Keratinocyte (primary cell): Measurements from ENCODE around the gene GTF2H1. TPM values are rescaled to one million over a fixed set of nuclear protein-coding genes. Genes with fewer than 3 reads are reported as not detected.

ENCODE experiments used
- DNase-seq: peaks from one replicate; pipeline ENCODE4 v3.0.0-alpha.2; 2011; ENCODE audit warnings: low read depth, missing footprints, low spot score
- FAIRE-seq: peaks from 2 replicates; lab custom pipeline; 2011; peaks lifted over from hg19 to GRCh38; lab: Jason Lieb, UNC
- H2AFZ ChIP-seq: 2 replicates; pipeline ENCODE4 v1.6.0; 2012; ENCODE audit warnings: low read length, control low read depth, inconsistent platforms; ENCODE audit not compliant: control insufficient read depth
- H3K27ac ChIP-seq: 2 replicates; pipeline ENCODE4 v1.5.1; 2011; ENCODE audit warnings: low read length; ENCODE audit not compliant: control insufficient read depth, insufficient read depth
- H3K27me3 ChIP-seq: 3 replicates; pipeline ENCODE4 v1.6.0; 2011; ENCODE audit warnings: low read length; ENCODE audit not compliant: control insufficient read depth, insufficient read depth; ENCODE audit errors: extremely low read depth
- H3K36me3 ChIP-seq, 2 experiments: 2 replicates in 1 of 2; 3 replicates in 1 of 2; pipeline ENCODE4 v1.5.1; 2011; ENCODE audit warnings: low read length in 2 of 2, mild to moderate bottlenecking in 1 of 2; ENCODE audit not compliant: control insufficient read depth in 2 of 2, insufficient read depth in 2 of 2; ENCODE audit errors: extremely low read depth in 1 of 2
- H3K4me1 ChIP-seq: 3 replicates; pipeline ENCODE4 v1.5.1; 2011; ENCODE audit warnings: low read length; ENCODE audit not compliant: control insufficient read depth, insufficient read depth; ENCODE audit errors: extremely low read depth
- H3K4me2 ChIP-seq: 3 replicates; pipeline ENCODE4 v1.6.0; 2011; ENCODE audit warnings: low read depth, low read length; ENCODE audit not compliant: control insufficient read depth, insufficient read depth; ENCODE audit errors: extremely low read depth
- H3K4me3 ChIP-seq, 3 experiments: fragments of 200-600 bp in 1 of 3; sonication (generic) in 1 of 3; 2 replicates in 2 of 3; 3 replicates in 1 of 3; pipeline ENCODE4 v1.5.1; 2011 to 2016; ENCODE audit warnings: low read length in 3 of 3, mild to moderate bottlenecking in 3 of 3, control low read depth in 2 of 3, inconsistent platforms in 1 of 3, low read depth in 1 of 3, mixed read lengths in 1 of 3, mixed run types in 1 of 3, moderate library complexity in 1 of 3; ENCODE audit not compliant: control insufficient read depth in 2 of 3, insufficient read depth in 2 of 3; ENCODE audit errors: extremely low read depth in 1 of 3
- H3K79me2 ChIP-seq: 2 replicates; pipeline ENCODE4 v1.6.0; 2012; ENCODE audit warnings: low read length; ENCODE audit not compliant: control insufficient read depth, insufficient read depth
- H3K9ac ChIP-seq: 3 replicates; pipeline ENCODE4 v1.6.0; 2011; ENCODE audit warnings: low read length; ENCODE audit not compliant: control insufficient read depth, insufficient read depth; ENCODE audit errors: extremely low read depth
- H3K9me1 ChIP-seq: 3 replicates; pipeline ENCODE4 v1.6.0; 2011; ENCODE audit warnings: low read length; ENCODE audit not compliant: control insufficient read depth, insufficient read depth; ENCODE audit errors: extremely low read depth
- H3K9me3 ChIP-seq: 2 replicates; pipeline ENCODE4 v1.5.1; 2012; ENCODE audit warnings: low read depth, low read length; ENCODE audit not compliant: control insufficient read depth
- H4K20me1 ChIP-seq: 3 replicates; pipeline ENCODE4 v1.6.0; 2011; ENCODE audit warnings: low read length; ENCODE audit not compliant: control insufficient read depth, insufficient read depth; ENCODE audit errors: extremely low read depth
- EZH2 ChIP-seq: IDR thresholded peaks from one replicate; pipeline ENCODE4 v1.6.1; 2012; ENCODE audit warnings: inconsistent platforms, mild to moderate bottlenecking, low read length, moderate library complexity
- dilution Hi-C: fragments of 300-500 bp; cut with MboI; formaldehyde crosslinking; loops from one replicate; pipeline ENCODE4 v1.7.0; 2020; ENCODE audit warnings: low sequenced_read_pairs; ENCODE audit not compliant: extremely low pct_ligation_motif_present
- polyA plus RNA-seq, 5 experiments: library from polyadenylated mRNA; depleted of rRNA in 3 of 5; stranded (reverse) in 3 of 5; stranded (forward) in 1 of 5; unstranded in 1 of 5; fragments of >200 nt; gene quantifications; 1 replicate in 1 of 5; 2 replicates in 3 of 5; 3 replicates in 1 of 5; pipeline versions ENCODE4 v1.2.1 to v1.2.3, GENCODE V29; 2011 to 2012; ENCODE audit warnings: missing spikeins in 2 of 5, low read depth in 1 of 5, low replicate concordance in 1 of 5
- TF ChIP-seq, protein P1 (sequence below), 3 experiments: IDR thresholded peaks in 1 of 3; conservative IDR thresholded peaks in 1 of 3; optimal IDR thresholded peaks in 1 of 3; 2 replicates in 2 of 3; 3 replicates in 1 of 3; pipeline versions ENCODE3 to v1.5.1; 2011; ENCODE audit warnings: low read length in 3 of 3, mild to moderate bottlenecking in 3 of 3, moderate library complexity in 2 of 3, control low read depth in 1 of 3, inconsistent platforms in 1 of 3; ENCODE audit not compliant: insufficient read depth in 2 of 3; ENCODE audit errors: extremely low read depth in 1 of 3

Gene GTF2H1
- polyA plus RNA-seq, 1 donor (not counting 4 experiments of a cell fraction or from before 2014, with no cell fraction given) = 42.1 TPM

DNA sequence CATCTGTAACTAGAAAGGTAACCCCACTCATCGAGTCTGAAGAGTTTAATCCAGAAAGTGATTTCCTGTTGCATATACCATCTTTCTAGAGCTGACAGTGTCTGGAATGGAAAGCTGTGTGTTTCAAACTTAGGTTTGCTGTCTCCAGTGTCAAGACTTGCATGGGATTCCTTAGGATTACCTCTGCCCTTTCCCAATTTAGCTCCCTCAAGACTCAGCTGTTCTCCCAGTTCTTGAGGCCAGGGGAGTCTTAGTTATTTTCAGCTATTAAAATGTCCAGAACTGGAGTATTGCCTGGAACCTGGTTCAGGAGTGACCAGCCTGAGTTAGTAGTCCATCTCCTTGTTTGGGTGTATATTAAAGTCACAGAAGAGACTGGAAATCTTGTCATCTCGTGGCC lies 47.0 kb downstream of the GTF2H1 start:
- TF ChIP-seq EZH2 = no peak
- TF ChIP-seq, protein P1, sequence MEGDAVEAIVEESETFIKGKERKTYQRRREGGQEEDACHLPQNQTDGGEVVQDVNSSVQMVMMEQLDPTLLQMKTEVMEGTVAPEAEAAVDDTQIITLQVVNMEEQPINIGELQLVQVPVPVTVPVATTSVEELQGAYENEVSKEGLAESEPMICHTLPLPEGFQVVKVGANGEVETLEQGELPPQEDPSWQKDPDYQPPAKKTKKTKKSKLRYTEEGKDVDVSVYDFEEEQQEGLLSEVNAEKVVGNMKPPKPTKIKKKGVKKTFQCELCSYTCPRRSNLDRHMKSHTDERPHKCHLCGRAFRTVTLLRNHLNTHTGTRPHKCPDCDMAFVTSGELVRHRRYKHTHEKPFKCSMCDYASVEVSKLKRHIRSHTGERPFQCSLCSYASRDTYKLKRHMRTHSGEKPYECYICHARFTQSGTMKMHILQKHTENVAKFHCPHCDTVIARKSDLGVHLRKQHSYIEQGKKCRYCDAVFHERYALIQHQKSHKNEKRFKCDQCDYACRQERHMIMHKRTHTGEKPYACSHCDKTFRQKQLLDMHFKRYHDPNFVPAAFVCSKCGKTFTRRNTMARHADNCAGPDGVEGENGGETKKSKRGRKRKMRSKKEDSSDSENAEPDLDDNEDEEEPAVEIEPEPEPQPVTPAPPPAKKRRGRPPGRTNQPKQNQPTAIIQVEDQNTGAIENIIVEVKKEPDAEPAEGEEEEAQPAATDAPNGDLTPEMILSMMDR (optimal IDR thresholded peaks at IDR 0.05 in 1 of 3, IDR thresholded peaks at IDR 0.05 in 1 of 3, conservative IDR thresholded peaks at IDR 0.05 in 1 of 3; ENCODE audit: extremely low read depth in 1 of 3, insufficient read depth in 2 of 3, low read length in 3 of 3) = no peak
- no peak overlapping the region for H2AFZ ChIP-seq
- H3K9me1 ChIP-seq = no peaks in the 10 kb centered on the region
- no peak overlapping the region for H3K27ac ChIP-seq
- H3K36me3 ChIP-seq = peaks cover 9% of the 10 kb centered on the region in 2 experiments
- H3K27me3 ChIP-seq = no peaks in the 10 kb centered on the region
- H3K9ac ChIP-seq = no peak overlapping the region
- no peak overlapping the region for H3K4me2 ChIP-seq
- no peak overlapping the region for H3K4me3 ChIP-seq
- H3K9me3 ChIP-seq = no peaks in the 10 kb centered on the region
- no peak for FAIRE-seq
- dilution Hi-C loops = no loop called here
- H3K79me2 ChIP-seq = no peaks in the 10 kb centered on the region
- no peak for DNase-seq
- H4K20me1 ChIP-seq = no peaks in the 10 kb centered on the region
- H3K4me1 ChIP-seq = no peaks in the 10 kb centered on the region

DNA sequence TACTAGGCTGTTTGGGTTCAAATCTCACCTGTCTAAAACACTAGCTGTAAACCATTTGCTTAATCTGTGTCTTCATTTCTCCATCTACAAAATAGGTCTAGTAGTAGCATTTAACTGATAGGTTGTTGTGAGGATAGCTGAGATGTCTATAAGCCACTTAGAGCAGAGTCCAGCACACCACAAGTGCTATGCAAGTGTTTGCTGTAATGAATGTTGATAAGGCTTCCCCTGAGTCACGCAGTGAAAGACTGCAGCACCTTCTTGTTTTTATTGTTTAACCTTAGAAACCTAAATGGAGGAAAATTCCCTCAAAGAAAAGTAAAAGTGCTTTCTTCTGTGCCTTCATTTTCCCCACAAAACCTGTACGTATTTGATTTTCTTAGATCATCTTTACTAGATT lies 48.9 kb downstream of the GTF2H1 start:
- no peaks in the 10 kb centered on the region for H4K20me1 ChIP-seq
- dilution Hi-C loops = no loop called here
- H3K36me3 ChIP-seq = peaks cover 2% of the 10 kb centered on the region in 2 experiments
- H3K4me3 ChIP-seq = no peak overlapping the region
- no peak overlapping the region for H3K9ac ChIP-seq
- H3K9me1 ChIP-seq = no peaks in the 10 kb centered on the region
- FAIRE-seq (no peak), DNase-seq (no peak)
- H3K27me3 ChIP-seq = no peaks in the 10 kb centered on the region
- no peak overlapping the region for H3K4me2 ChIP-seq
- TF ChIP-seq, protein P1 (optimal IDR thresholded peaks at IDR 0.05 in 1 of 3, IDR thresholded peaks at IDR 0.05 in 1 of 3, conservative IDR thresholded peaks at IDR 0.05 in 1 of 3; ENCODE audit: extremely low read depth in 1 of 3, insufficient read depth in 2 of 3, low read length in 3 of 3) = no peak
- TF ChIP-seq EZH2 = no peak
- no peaks in the 10 kb centered on the region for H3K4me1 ChIP-seq
- no peak overlapping the region for H3K27ac ChIP-seq
- H3K79me2 ChIP-seq = no peaks in the 10 kb centered on the region
- no peaks in the 10 kb centered on the region for H3K9me3 ChIP-seq
- no peak overlapping the region for H2AFZ ChIP-seq
